K562 (cell line): ENCODE results near the gene IRF3. TPM values are rescaled to one million over a fixed set of nuclear protein-coding genes. Genes with fewer than 3 reads are reported as not detected.

ENCODE experiments used
- CHD1 ChIP-seq: fragments of 200-600 bp; sonication (generic); IDR thresholded peaks from one replicate; pipeline ENCODE4 v1.6.1; 2012; ENCODE audit warnings: mild to moderate bottlenecking, moderate library complexity, low read length, inconsistent platforms
- GTF2F1 ChIP-seq: IDR thresholded peaks from 2 replicates; pipeline ENCODE4 v1.6.1; 2011; ENCODE audit warnings: low read depth, low read length, improper control_type of control experiment
- HOXB6 ChIP-seq: fragments of 250-450 bp; sonication (Bioruptor Pico); IDR thresholded peaks from 2 replicates; pipeline ENCODE4 v1.5.1; 2022; ENCODE audit warnings: mild to moderate bottlenecking, borderline replicate concordance
- HSF4 ChIP-seq: fragments of 250-450 bp; sonication (Bioruptor Pico); IDR thresholded peaks from 2 replicates; pipeline ENCODE4 v2.1.2; 2022; ENCODE audit warnings: mild to moderate bottlenecking, moderate library complexity, borderline replicate concordance
- KAT8 ChIP-seq: fragments of 450-650 bp; IDR thresholded peaks from 2 replicates; pipeline ENCODE4 v1.6.1; 2016; ENCODE audit warnings: low read depth, mild to moderate bottlenecking
- PML ChIP-seq: IDR thresholded peaks from 2 replicates; pipeline ENCODE4 v1.6.1; 2012; ENCODE audit warnings: low read length, inconsistent platforms
- STAG1 ChIP-seq: sonication (generic); formaldehyde crosslinking; IDR thresholded peaks from 2 replicates; pipeline ENCODE4 v1.5.0; 2020; ENCODE audit warnings: missing genetic modification reagents, borderline replicate concordance
- TBL1XR1 ChIP-seq, 2 experiments: IDR thresholded peaks; 2 replicates each; pipeline ENCODE4 v1.6.1; 2012; ENCODE audit warnings: improper control_type of control experiment in 2 of 2, low read length in 2 of 2, mild to moderate bottlenecking in 1 of 2
- ZNF232 ChIP-seq: sonication (generic); formaldehyde crosslinking; IDR thresholded peaks from 2 replicates; pipeline ENCODE4 v1.8.0; 2022; ENCODE audit warnings: mild to moderate bottlenecking, missing genetic modification reagents
- ZNF282 ChIP-seq: sonication (generic); formaldehyde crosslinking; IDR thresholded peaks from 2 replicates; pipeline ENCODE4 v1.8.1; 2023; ENCODE audit warnings: missing genetic modification reagents
- polyA plus RNA-seq, 8 experiments: library from polyadenylated mRNA; depleted of rRNA in 4 of 8; stranded (reverse) in 5 of 8; unstranded in 3 of 8; fragments of >200 nt; fragmentation: Nextera tagmentation in 2 of 8; fragmentation: Illumina TruSeq in 1 of 8; extraction: Ambion mirVana in 2 of 8; extraction: Trizol in 1 of 8; gene quantifications; 2 replicates each; pipeline versions ENCODE4 v1.2.1 to v1.2.3, GENCODE V29; 2011 to 2014; ENCODE audit warnings: inconsistent platforms in 1 of 8, missing spikeins in 1 of 8
- total RNA-seq, 7 experiments: library from RNA; depleted of rRNA in 6 of 7; stranded (reverse); fragments of >200 nt in 6 of 7; fragmentation: Illumina TruSeq in 2 of 7; extraction: Trizol in 2 of 7; gene quantifications; 2 replicates each; pipeline versions ENCODE4 v1.2.1 to v1.2.3, GENCODE V29; 2011 to 2021; ENCODE audit warnings: low replicate concordance in 1 of 7
- TF ChIP-seq, protein P1 (sequence below): fragments of 450-650 bp; IDR thresholded peaks from 2 replicates; pipeline ENCODE4 v1.7.0; 2016; ENCODE audit warnings: borderline replicate concordance
- TF ChIP-seq, protein P2 (sequence below): sonication (generic); formaldehyde crosslinking; IDR thresholded peaks from 2 replicates; pipeline ENCODE4 v1.8.0; 2023; ENCODE audit warnings: mild to moderate bottlenecking, missing genetic modification reagents
- TF ChIP-seq, protein P3 (sequence below), 2 experiments: fragments of 450-650 bp in 1 of 2; sonication (generic) in 1 of 2; formaldehyde crosslinking in 1 of 2; IDR thresholded peaks in 1 of 2; conservative IDR thresholded peaks in 1 of 2; 2 replicates each; pipeline versions ENCODE4 v1.6.1 to v1.8.1; 2016 to 2023; ENCODE audit warnings: mild to moderate bottlenecking in 2 of 2, moderate library complexity in 2 of 2, inconsistent platforms in 1 of 2, missing genetic modification reagents in 1 of 2
- TF ChIP-seq, protein P4 (sequence below): fragments of 200-800 bp; sonication (Bioruptor generic); IDR thresholded peaks from 2 replicates; pipeline ENCODE4 v1.6.1; 2017; ENCODE audit warnings: missing genetic modification characterization, missing compliant biosample characterization
- TF ChIP-seq, protein P5 (sequence below): sonication (generic); formaldehyde crosslinking; IDR thresholded peaks from 2 replicates; pipeline ENCODE4 v1.8.1; 2023; ENCODE audit warnings: missing genetic modification reagents, mild to moderate bottlenecking, borderline replicate concordance

IRF3 gene
- total and polyA plus RNA-seq, 9 of the 15 experiments (the other 6 are each of a cell fraction or from before 2014, with no cell fraction given), result 7.5 to 145 (median 65.4) TPM

DNA sequence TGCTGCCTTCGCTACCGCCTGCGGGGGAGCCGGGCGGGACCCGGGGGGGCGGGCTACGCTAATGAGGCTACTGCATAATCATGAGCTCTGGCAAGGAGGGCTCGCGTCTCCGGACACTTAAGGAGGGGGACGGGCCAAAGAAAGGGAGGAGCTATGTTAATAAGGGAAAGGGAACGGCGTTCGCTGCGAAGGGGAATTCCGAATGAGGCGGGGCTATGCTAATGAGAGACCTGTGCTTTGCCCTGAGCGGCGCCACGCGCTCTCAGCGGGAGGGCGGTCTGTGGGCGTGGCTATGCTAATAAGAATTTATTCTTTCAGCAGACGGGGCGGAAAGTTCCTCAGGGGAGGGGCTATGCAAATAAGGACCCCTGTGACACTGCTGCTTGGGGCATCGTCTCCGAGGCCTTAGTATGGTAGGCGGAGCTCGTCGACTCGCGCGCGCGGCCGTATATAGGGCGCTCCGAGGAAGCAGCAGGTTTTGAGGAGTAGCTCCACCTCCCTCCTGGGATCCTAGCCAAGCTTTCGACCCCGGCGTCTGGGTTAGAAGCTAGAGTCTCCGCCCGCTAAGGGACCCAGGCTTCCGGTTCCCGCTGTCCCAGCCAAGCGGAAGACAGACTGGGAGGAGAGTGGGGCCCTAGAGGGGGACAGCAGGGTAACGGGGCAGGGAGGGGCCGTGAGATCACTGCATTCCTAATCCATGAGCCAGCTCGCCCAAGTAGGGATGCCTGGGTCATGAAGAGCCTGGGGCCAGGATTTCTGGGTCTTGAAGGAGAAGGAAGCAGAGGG is 25.4 kb downstream of the IRF3 start, which contains the start of gene RRAS (continued):
- TF ChIP-seq, protein P1, sequence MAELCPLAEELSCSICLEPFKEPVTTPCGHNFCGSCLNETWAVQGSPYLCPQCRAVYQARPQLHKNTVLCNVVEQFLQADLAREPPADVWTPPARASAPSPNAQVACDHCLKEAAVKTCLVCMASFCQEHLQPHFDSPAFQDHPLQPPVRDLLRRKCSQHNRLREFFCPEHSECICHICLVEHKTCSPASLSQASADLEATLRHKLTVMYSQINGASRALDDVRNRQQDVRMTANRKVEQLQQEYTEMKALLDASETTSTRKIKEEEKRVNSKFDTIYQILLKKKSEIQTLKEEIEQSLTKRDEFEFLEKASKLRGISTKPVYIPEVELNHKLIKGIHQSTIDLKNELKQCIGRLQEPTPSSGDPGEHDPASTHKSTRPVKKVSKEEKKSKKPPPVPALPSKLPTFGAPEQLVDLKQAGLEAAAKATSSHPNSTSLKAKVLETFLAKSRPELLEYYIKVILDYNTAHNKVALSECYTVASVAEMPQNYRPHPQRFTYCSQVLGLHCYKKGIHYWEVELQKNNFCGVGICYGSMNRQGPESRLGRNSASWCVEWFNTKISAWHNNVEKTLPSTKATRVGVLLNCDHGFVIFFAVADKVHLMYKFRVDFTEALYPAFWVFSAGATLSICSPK, result no peak
- TF ChIP-seq, protein P2, sequence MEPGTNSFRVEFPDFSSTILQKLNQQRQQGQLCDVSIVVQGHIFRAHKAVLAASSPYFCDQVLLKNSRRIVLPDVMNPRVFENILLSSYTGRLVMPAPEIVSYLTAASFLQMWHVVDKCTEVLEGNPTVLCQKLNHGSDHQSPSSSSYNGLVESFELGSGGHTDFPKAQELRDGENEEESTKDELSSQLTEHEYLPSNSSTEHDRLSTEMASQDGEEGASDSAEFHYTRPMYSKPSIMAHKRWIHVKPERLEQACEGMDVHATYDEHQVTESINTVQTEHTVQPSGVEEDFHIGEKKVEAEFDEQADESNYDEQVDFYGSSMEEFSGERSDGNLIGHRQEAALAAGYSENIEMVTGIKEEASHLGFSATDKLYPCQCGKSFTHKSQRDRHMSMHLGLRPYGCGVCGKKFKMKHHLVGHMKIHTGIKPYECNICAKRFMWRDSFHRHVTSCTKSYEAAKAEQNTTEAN (CRISPR knock-in tag), result no peak
- TF ChIP-seq, protein P3, sequence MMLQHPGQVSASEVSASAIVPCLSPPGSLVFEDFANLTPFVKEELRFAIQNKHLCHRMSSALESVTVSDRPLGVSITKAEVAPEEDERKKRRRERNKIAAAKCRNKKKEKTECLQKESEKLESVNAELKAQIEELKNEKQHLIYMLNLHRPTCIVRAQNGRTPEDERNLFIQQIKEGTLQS (IDR thresholded peaks at IDR 0.05), result peak; percentile 96
- TF ChIP-seq, protein P3 (CRISPR knock-in tag; conservative IDR thresholded peaks at IDR 0.05), result peak; percentile 89
- TF ChIP-seq GTF2F1 (0 out of 2 replicates have a peak, but pooled peaks have one; percentile 39), HSF4 (CRISPR knock-in tag) (no peak), ZNF282 (no peak), ZNF232 (no peak), HOXB6 (CRISPR knock-in tag) (no peak), CHD1 (no peak), PML (peak; percentile 66; the same call in 1 of the 2 replicates), TBL1XR1 (IDR thresholded peaks at IDR 0.05; ENCODE audit: low read length in 2 of 2) (peak in 1 of 2 experiments; percentile 64; a peak in 1 of 4 replicates), STAG1 (CRISPR knock-in tag) (no peak), KAT8 (no peak)
- TF ChIP-seq, protein P4, sequence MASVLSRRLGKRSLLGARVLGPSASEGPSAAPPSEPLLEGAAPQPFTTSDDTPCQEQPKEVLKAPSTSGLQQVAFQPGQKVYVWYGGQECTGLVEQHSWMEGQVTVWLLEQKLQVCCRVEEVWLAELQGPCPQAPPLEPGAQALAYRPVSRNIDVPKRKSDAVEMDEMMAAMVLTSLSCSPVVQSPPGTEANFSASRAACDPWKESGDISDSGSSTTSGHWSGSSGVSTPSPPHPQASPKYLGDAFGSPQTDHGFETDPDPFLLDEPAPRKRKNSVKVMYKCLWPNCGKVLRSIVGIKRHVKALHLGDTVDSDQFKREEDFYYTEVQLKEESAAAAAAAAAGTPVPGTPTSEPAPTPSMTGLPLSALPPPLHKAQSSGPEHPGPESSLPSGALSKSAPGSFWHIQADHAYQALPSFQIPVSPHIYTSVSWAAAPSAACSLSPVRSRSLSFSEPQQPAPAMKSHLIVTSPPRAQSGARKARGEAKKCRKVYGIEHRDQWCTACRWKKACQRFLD, result 0 out of 2 replicates have a peak, but pooled peaks have one; percentile 24
- TF ChIP-seq, protein P5, sequence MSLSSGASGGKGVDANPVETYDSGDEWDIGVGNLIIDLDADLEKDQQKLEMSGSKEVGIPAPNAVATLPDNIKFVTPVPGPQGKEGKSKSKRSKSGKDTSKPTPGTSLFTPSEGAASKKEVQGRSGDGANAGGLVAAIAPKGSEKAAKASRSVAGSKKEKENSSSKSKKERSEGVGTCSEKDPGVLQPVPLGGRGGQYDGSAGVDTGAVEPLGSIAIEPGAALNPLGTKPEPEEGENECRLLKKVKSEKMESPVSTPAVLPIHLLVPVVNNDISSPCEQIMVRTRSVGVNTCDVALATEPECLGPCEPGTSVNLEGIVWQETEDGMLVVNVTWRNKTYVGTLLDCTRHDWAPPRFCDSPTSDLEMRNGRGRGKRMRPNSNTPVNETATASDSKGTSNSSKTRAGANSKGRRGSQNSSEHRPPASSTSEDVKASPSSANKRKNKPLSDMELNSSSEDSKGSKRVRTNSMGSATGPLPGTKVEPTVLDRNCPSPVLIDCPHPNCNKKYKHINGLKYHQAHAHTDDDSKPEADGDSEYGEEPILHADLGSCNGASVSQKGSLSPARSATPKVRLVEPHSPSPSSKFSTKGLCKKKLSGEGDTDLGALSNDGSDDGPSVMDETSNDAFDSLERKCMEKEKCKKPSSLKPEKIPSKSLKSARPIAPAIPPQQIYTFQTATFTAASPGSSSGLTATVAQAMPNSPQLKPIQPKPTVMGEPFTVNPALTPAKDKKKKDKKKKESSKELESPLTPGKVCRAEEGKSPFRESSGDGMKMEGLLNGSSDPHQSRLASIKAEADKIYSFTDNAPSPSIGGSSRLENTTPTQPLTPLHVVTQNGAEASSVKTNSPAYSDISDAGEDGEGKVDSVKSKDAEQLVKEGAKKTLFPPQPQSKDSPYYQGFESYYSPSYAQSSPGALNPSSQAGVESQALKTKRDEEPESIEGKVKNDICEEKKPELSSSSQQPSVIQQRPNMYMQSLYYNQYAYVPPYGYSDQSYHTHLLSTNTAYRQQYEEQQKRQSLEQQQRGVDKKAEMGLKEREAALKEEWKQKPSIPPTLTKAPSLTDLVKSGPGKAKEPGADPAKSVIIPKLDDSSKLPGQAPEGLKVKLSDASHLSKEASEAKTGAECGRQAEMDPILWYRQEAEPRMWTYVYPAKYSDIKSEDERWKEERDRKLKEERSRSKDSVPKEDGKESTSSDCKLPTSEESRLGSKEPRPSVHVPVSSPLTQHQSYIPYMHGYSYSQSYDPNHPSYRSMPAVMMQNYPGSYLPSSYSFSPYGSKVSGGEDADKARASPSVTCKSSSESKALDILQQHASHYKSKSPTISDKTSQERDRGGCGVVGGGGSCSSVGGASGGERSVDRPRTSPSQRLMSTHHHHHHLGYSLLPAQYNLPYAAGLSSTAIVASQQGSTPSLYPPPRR (CRISPR knock-in tag), result no peak
